Measurements from ENCODE around the gene MRPL11.
A peak's percentile ranks its signal among the peaks of the same experiment; 100 is the strongest.

The MRPL11 gene

DNA sequence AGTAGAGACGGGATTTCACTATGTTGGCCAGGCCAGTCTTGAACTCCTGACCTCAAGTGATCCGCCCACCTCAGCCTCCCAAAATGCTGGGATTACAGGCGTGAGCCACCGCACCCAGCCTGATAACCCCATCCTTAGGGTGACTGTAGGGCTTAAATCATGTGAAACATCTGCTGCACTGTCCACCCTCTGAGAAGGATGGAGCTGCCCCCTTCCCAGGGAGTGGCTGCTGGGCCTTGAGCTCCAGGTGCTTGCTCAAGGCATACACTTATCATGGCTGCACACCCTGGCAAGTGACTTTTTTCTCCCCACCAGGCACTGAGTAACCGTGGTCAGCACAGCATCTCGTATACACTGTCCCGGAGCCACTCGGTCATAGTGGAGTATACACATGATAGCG lies 33.4 kb upstream of the MRPL11 start:
- 98% methylated on average over 8 of the region's 9 CpGs for WGBS (ENCODE audit: insufficient coverage)
- no peak for DNase-seq
- ChIA-PET POLR2A (no interaction called here), CTCF (interaction anchor here (1.5 kb wide), 1 partner anchor 39 kb away, joined by 5 read pairs; no protein-coding TSS in a partner anchor)
- H3K27me3 ChIP-seq (replicated peaks in 2 of 5; ENCODE audit: control insufficient read depth in 4 of 5, insufficient read depth in 5 of 5, low read length in 4 of 5): peaks cover 0 to 2% (median 0%) of the 10 kb centered on the region in 5 experiments
- H3K36me3 ChIP-seq (ENCODE audit: control insufficient read depth in 4 of 4, insufficient read depth in 4 of 4, low read length in 3 of 4): peaks cover 0 to 11% (median 5%) of the 10 kb centered on the region in 4 experiments
- H3K4me3 ChIP-seq (ENCODE audit: control insufficient read depth in 1 of 7, extremely low read depth in 1 of 7, insufficient read depth in 4 of 7, low read depth in 2 of 7, low read length in 6 of 7): no peak overlapping the region
- H3K9me3 ChIP-seq (ENCODE audit: control extremely low read depth in 1 of 5, control insufficient read depth in 4 of 5, insufficient read depth in 2 of 5, low read depth in 1 of 5, low read length in 4 of 5): no peaks in the 10 kb centered on the region
- no peak overlapping the region for H3K27ac ChIP-seq (ENCODE audit: insufficient read depth in 1 of 2, low read depth in 1 of 2, low read length in 2 of 2, poor library complexity in 1 of 2, severe bottlenecking in 2 of 2)
- peaks cover 0 to 15% (median 14%) of the 10 kb centered on the region in 4 experiments for H3K4me1 ChIP-seq (ENCODE audit: control extremely low read depth in 1 of 4, control insufficient read depth in 4 of 4, insufficient read depth in 4 of 4, low read length in 3 of 4)

GRCh38 chr11:66471142-66471541 lies 32.5 kb upstream of the MRPL11 start:
- POLR2A ChIA-PET: no interaction called here
- DNase-seq: no peak
- no peak overlapping the region for H3K4me3 ChIP-seq (ENCODE audit: control insufficient read depth in 1 of 7, extremely low read depth in 1 of 7, insufficient read depth in 4 of 7, low read depth in 2 of 7, low read length in 6 of 7)
- no peak overlapping the region for H3K27ac ChIP-seq (ENCODE audit: insufficient read depth in 1 of 2, low read depth in 1 of 2, low read length in 2 of 2, poor library complexity in 1 of 2, severe bottlenecking in 2 of 2)
- H3K36me3 ChIP-seq (ENCODE audit: control insufficient read depth in 4 of 4, insufficient read depth in 4 of 4, low read length in 3 of 4): peaks cover 0 to 11% (median 4%) of the 10 kb centered on the region in 4 experiments
- 96% methylated on average over 15 of the region's 16 CpGs for WGBS (ENCODE audit: insufficient coverage)
- H3K9me3 ChIP-seq (ENCODE audit: control extremely low read depth in 1 of 5, control insufficient read depth in 4 of 5, insufficient read depth in 2 of 5, low read depth in 1 of 5, low read length in 4 of 5): no peaks in the 10 kb centered on the region
- H3K27me3 ChIP-seq (replicated peaks in 2 of 5; ENCODE audit: control insufficient read depth in 4 of 5, insufficient read depth in 5 of 5, low read length in 4 of 5): peaks cover 0 to 2% (median 0%) of the 10 kb centered on the region in 5 experiments
- CTCF ChIA-PET: interaction anchor here (1.5 to 2.5 kb wide), 2 partner anchors 8 to 39 kb away, joined by 5 to 9 read pairs; partner anchors contain the start of gene DPP3
- H3K4me1 ChIP-seq (ENCODE audit: control extremely low read depth in 1 of 4, control insufficient read depth in 4 of 4, insufficient read depth in 4 of 4, low read length in 3 of 4): peaks cover 0 to 19% (median 17%) of the 10 kb centered on the region in 4 experiments

DNA sequence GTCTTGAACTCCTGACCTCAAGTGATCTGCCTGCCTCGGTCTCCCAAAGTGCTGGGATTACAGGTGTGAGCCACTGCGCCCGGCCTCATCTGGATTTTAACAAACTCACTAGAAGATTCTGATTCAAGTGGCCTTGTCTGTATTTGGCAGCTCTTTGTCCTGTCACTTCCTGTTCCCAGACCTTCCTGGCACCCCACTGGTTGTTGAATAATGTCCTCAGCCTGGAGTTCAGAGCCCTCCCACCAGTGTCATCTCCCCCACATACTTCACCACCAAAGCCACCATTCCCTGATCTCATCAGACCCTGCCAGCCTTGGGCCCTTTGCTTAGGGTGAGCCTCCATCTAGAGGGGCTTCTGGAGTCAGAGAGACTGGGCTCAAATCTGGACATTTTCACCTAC lies 31.4 kb upstream of the MRPL11 start:
- WGBS (ENCODE audit: insufficient coverage): 97% methylated on average over 3 of the region's 3 CpGs
- ChIA-PET CTCF (interaction anchor here (1.4 to 2.5 kb wide), 2 partner anchors 9 to 32 kb away, joined by 3 to 9 read pairs; partner anchors contain the start of genes DPP3 and MRPL11), POLR2A (no interaction called here)
- no peak for DNase-seq
- H3K4me1 ChIP-seq (ENCODE audit: control extremely low read depth in 1 of 4, control insufficient read depth in 4 of 4, insufficient read depth in 4 of 4, low read length in 3 of 4): peaks cover 0 to 24% (median 22%) of the 10 kb centered on the region in 4 experiments
- no peaks in the 10 kb centered on the region for H3K9me3 ChIP-seq (ENCODE audit: control extremely low read depth in 1 of 5, control insufficient read depth in 4 of 5, insufficient read depth in 2 of 5, low read depth in 1 of 5, low read length in 4 of 5)
- no peak overlapping the region for H3K27ac ChIP-seq (ENCODE audit: insufficient read depth in 1 of 2, low read depth in 1 of 2, low read length in 2 of 2, poor library complexity in 1 of 2, severe bottlenecking in 2 of 2)
- peaks cover 0 to 2% (median 0%) of the 10 kb centered on the region in 5 experiments for H3K27me3 ChIP-seq (replicated peaks in 2 of 5; ENCODE audit: control insufficient read depth in 4 of 5, insufficient read depth in 5 of 5, low read length in 4 of 5)
- no peak overlapping the region for H3K4me3 ChIP-seq (ENCODE audit: control insufficient read depth in 1 of 7, extremely low read depth in 1 of 7, insufficient read depth in 4 of 7, low read depth in 2 of 7, low read length in 6 of 7)
- H3K36me3 ChIP-seq (ENCODE audit: control insufficient read depth in 4 of 4, insufficient read depth in 4 of 4, low read length in 3 of 4): peaks cover 0 to 10% (median 4%) of the 10 kb centered on the region in 4 experiments

- peaks cover 0 to 9% (median 4%) of the 10 kb centered on the region in 4 experiments for H3K36me3 ChIP-seq (ENCODE audit: control insufficient read depth in 4 of 4, insufficient read depth in 4 of 4, low read length in 3 of 4)
- ChIA-PET POLR2A (interaction anchor here (0.5 kb wide), 1 partner anchor 40 kb away, joined by 3 read pairs; no protein-coding TSS in a partner anchor), CTCF (interaction anchor here (1.4 to 2.5 kb wide), 2 partner anchors 10 to 31 kb away, joined by 3 to 9 read pairs; partner anchors contain the start of genes DPP3 and MRPL11)
- H3K9me3 ChIP-seq (ENCODE audit: control extremely low read depth in 1 of 5, control insufficient read depth in 4 of 5, insufficient read depth in 2 of 5, low read depth in 1 of 5, low read length in 4 of 5): no peaks in the 10 kb centered on the region
- H3K27me3 ChIP-seq (replicated peaks in 2 of 5; ENCODE audit: control insufficient read depth in 4 of 5, insufficient read depth in 5 of 5, low read length in 4 of 5): peaks cover 0 to 2% (median 0%) of the 10 kb centered on the region in 5 experiments
- no CpG with 5 or more reads among the region's 1 CpG for WGBS (ENCODE audit: insufficient coverage)
- DNase-seq: no peak
- H3K4me1 ChIP-seq (ENCODE audit: control extremely low read depth in 1 of 4, control insufficient read depth in 4 of 4, insufficient read depth in 4 of 4, low read length in 3 of 4): peaks cover 0 to 26% (median 22%) of the 10 kb centered on the region in 4 experiments
- no peak overlapping the region for H3K27ac ChIP-seq (ENCODE audit: insufficient read depth in 1 of 2, low read depth in 1 of 2, low read length in 2 of 2, poor library complexity in 1 of 2, severe bottlenecking in 2 of 2)
- H3K4me3 ChIP-seq (ENCODE audit: control insufficient read depth in 1 of 7, extremely low read depth in 1 of 7, insufficient read depth in 4 of 7, low read depth in 2 of 7, low read length in 6 of 7): no peak overlapping the region
Observed at GRCh38 chr11:66469441-66469840, 30.8 kb upstream of the MRPL11 start.

DNA sequence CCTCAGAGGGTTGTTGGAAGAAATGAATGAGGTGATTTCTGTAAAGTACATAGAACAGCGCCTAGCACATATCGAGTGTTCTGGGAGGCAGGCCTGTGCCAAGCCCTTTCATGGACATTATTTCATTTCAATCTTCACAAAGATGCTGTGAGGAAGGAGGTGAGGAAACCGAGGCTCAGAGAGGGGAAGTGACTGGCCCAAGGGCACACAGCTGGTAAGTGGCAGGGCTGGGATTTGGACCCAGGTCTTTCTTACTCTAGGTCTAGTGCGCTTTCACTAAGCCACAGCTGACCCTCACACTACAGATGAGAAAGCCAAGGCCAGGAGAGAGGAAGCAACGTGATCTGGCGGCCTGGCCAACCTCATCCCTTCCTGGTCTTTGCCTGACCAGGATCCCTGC lies 30.0 kb upstream of the MRPL11 start:
- ChIA-PET CTCF (no interaction called here), POLR2A (no interaction called here)
- WGBS (ENCODE audit: insufficient coverage): 92% methylated on average over 4 of the region's 6 CpGs
- Histone ChIP-seq H3K27ac (ENCODE audit: insufficient read depth in 1 of 2, low read depth in 1 of 2, low read length in 2 of 2, poor library complexity in 1 of 2, severe bottlenecking in 2 of 2) (no peak overlapping the region), H3K9me3 (ENCODE audit: control extremely low read depth in 1 of 5, control insufficient read depth in 4 of 5, insufficient read depth in 2 of 5, low read depth in 1 of 5, low read length in 4 of 5) (no peaks in the 10 kb centered on the region), H3K4me3 (ENCODE audit: control insufficient read depth in 1 of 7, extremely low read depth in 1 of 7, insufficient read depth in 4 of 7, low read depth in 2 of 7, low read length in 6 of 7) (no peak overlapping the region), H3K36me3 (ENCODE audit: control insufficient read depth in 4 of 4, insufficient read depth in 4 of 4, low read length in 3 of 4) (peaks cover 0 to 5% (median 2%) of the 10 kb centered on the region in 4 experiments), H3K27me3 (replicated peaks in 2 of 5; ENCODE audit: control insufficient read depth in 4 of 5, insufficient read depth in 5 of 5, low read length in 4 of 5) (peaks cover 0 to 2% (median 0%) of the 10 kb centered on the region in 5 experiments), H3K4me1 (ENCODE audit: control extremely low read depth in 1 of 4, control insufficient read depth in 4 of 4, insufficient read depth in 4 of 4, low read length in 3 of 4) (peaks cover 0 to 26% (median 22%) of the 10 kb centered on the region in 4 experiments)
- no peak for DNase-seq

DNA sequence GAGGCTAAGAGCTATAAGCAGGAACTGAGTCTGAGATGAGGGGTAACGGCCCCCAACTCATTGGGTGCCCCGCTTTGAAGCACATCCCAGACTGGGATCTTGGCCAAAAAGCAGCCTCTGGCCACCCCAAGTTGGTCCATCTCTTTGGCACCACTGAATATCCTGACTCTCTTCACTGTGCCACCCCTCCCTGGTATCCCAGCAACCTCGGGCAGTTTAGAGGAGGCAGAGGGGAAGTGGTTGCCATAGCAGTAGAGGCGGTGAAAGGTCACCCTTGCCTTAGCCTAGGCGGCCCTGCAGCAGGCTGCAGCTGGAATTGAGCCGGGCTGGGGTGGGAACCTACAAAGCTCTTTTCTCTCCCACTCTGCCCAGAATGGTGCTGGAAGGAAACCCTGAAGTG lies 29.1 kb upstream of the MRPL11 start:
- CTCF ChIA-PET: interaction anchor here (1.9 kb wide), 1 partner anchor 11 kb away, joined by 6 read pairs; no protein-coding TSS in a partner anchor
- no peaks in the 10 kb centered on the region for H3K36me3 ChIP-seq (ENCODE audit: control insufficient read depth in 4 of 4, insufficient read depth in 4 of 4, low read length in 3 of 4)
- peaks cover 0 to 2% (median 0%) of the 10 kb centered on the region in 5 experiments for H3K27me3 ChIP-seq (replicated peaks in 2 of 5; ENCODE audit: control insufficient read depth in 4 of 5, insufficient read depth in 5 of 5, low read length in 4 of 5)
- WGBS (ENCODE audit: insufficient coverage): 24% methylated on average over 6 of the region's 6 CpGs
- DNase-seq: peak in 2 of 3 donors; percentile 63 to 71
- peaks cover 0 to 26% (median 22%) of the 10 kb centered on the region in 4 experiments for H3K4me1 ChIP-seq (ENCODE audit: control extremely low read depth in 1 of 4, control insufficient read depth in 4 of 4, insufficient read depth in 4 of 4, low read length in 3 of 4)
- POLR2A ChIA-PET: interaction anchor here (0.5 kb wide), 1 partner anchor 181 kb away, joined by 4 read pairs; no protein-coding TSS in a partner anchor
- no peak overlapping the region for H3K27ac ChIP-seq (ENCODE audit: insufficient read depth in 1 of 2, low read depth in 1 of 2, low read length in 2 of 2, poor library complexity in 1 of 2, severe bottlenecking in 2 of 2)
- H3K4me3 ChIP-seq (ENCODE audit: control insufficient read depth in 1 of 7, extremely low read depth in 1 of 7, insufficient read depth in 4 of 7, low read depth in 2 of 7, low read length in 6 of 7): peak overlapping the region in 6 of 7 experiments; percentile 42 to 83 (median 70)
- peaks cover 0 to 2% (median 0%) of the 10 kb centered on the region in 5 experiments for H3K9me3 ChIP-seq (ENCODE audit: control extremely low read depth in 1 of 5, control insufficient read depth in 4 of 5, insufficient read depth in 2 of 5, low read depth in 1 of 5, low read length in 4 of 5)

DNA sequence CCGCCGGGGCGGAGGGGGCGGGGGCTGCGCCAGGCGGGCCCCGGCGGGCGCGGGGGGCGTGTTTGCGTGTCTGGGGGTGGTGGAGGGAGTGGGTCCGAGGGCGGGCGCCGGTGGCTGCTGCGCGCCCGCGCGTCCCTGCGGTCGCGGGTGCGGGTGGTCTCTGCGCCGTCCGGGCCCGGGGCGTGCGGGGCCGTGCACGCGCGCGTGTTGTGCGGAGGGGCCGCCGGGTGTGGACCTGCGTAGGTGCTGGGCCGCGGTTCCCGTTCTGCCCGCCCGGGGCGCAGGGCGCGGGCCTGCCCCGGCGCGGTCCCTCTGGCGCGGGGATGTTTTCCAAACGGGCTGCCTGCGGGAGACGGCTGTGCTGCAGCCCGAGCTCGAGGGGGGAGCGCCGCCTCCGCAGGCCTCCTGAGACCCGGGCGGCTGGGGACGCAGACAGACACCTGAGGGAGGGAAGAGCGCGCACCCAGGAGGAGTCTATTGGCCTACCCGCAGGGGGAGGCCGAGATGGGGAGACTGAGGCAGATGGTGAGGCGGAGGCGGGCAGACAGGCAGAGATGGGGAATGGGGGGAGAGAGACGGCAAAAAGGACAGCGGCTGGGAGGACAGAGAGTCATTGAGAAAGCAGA lies 28.5 kb upstream of the MRPL11 start:
- H3K4me3 ChIP-seq (ENCODE audit: control insufficient read depth in 1 of 7, extremely low read depth in 1 of 7, insufficient read depth in 4 of 7, low read depth in 2 of 7, low read length in 6 of 7): peak overlapping the region; percentile 42 to 83 (median 65)
- peaks cover 0 to 4% (median 0%) of the 10 kb centered on the region in 5 experiments for H3K9me3 ChIP-seq (ENCODE audit: control extremely low read depth in 1 of 5, control insufficient read depth in 4 of 5, insufficient read depth in 2 of 5, low read depth in 1 of 5, low read length in 4 of 5)
- peaks cover 0 to 26% (median 22%) of the 10 kb centered on the region in 4 experiments for H3K4me1 ChIP-seq (ENCODE audit: control extremely low read depth in 1 of 4, control insufficient read depth in 4 of 4, insufficient read depth in 4 of 4, low read length in 3 of 4)
- peak; percentile 44 to 71 (median 60) for DNase-seq
- 2% methylated on average over 42 of the region's 72 CpGs for WGBS (ENCODE audit: insufficient coverage)
- CTCF ChIA-PET: interaction anchor here (1.9 kb wide), 1 partner anchor 12 kb away, joined by 6 read pairs; no protein-coding TSS in a partner anchor
- peaks cover 0 to 2% (median 0%) of the 10 kb centered on the region in 5 experiments for H3K27me3 ChIP-seq (replicated peaks in 2 of 5; ENCODE audit: control insufficient read depth in 4 of 5, insufficient read depth in 5 of 5, low read length in 4 of 5)
- H3K27ac ChIP-seq (ENCODE audit: insufficient read depth in 1 of 2, low read depth in 1 of 2, low read length in 2 of 2, poor library complexity in 1 of 2, severe bottlenecking in 2 of 2): no peak overlapping the region
- H3K36me3 ChIP-seq (ENCODE audit: control insufficient read depth in 4 of 4, insufficient read depth in 4 of 4, low read length in 3 of 4): no peaks in the 10 kb centered on the region
- POLR2A ChIA-PET: interaction anchor here (0.5 kb wide), 1 partner anchor 180 kb away, joined by 4 read pairs; no protein-coding TSS in a partner anchor
